ENCODE data around the gene RBBP8NL.

DNA sequence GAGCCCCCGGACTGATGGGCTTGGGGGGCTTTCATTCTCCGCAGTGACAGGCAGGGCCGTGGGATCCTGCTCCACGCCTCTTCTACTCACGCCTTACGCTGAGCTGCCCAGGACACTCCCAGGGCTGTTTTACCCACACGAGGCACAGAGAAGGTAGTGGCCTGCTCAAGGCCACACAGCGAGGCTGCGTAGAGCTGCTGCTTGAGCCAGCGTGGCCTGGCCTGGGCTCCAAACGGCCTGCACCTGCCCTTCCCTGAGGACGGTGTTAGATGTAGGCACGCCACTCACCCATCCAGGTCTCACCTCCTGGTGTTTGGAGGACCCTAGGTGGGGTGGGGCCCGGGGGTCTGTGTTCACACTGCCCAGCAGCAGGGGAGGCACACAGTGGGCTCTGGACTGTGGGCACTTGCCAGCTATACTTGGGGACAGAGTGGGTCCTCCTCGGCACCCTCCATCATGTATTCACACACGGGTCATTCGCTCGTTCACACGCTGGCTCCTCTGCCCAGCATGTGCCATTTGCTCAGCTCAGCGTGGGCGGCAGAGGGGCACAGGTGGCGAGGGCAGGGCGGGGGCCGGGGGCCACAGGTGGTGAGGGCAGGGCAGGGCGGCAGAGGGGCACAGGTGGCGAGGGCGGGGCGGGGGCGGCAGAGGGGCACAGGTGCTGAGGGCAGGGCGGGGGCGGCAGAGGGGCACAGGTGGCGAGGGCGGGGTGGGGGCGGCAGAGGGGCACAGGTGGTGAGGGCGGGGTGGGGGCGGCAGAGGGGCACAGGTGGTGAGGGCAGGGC is 18.4 kb upstream of the RBBP8NL start:
- TF ChIP-seq, protein P1, sequence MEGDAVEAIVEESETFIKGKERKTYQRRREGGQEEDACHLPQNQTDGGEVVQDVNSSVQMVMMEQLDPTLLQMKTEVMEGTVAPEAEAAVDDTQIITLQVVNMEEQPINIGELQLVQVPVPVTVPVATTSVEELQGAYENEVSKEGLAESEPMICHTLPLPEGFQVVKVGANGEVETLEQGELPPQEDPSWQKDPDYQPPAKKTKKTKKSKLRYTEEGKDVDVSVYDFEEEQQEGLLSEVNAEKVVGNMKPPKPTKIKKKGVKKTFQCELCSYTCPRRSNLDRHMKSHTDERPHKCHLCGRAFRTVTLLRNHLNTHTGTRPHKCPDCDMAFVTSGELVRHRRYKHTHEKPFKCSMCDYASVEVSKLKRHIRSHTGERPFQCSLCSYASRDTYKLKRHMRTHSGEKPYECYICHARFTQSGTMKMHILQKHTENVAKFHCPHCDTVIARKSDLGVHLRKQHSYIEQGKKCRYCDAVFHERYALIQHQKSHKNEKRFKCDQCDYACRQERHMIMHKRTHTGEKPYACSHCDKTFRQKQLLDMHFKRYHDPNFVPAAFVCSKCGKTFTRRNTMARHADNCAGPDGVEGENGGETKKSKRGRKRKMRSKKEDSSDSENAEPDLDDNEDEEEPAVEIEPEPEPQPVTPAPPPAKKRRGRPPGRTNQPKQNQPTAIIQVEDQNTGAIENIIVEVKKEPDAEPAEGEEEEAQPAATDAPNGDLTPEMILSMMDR (conservative IDR thresholded peaks at IDR 0.05), result no peak
- no peak for TF ChIP-seq EZH2 (IDR thresholded peaks at IDR 0.05; ENCODE audit: low read depth)

Measured in PC-9 (cell line).